Mammary epithelial cell (primary cell): ENCODE results near the gene LRRC8D.

Source experiments
- EZH2 ChIP-seq: IDR thresholded peaks from 2 replicates; pipeline ENCODE4 v1.6.1; 2012; ENCODE audit warnings: low read length, inconsistent platforms, borderline replicate concordance
- TF ChIP-seq, protein P1 (sequence below), 2 donors: IDR thresholded peaks in 1 of 2; conservative IDR thresholded peaks in 1 of 2; 2 replicates each; pipeline ENCODE4 v1.5.1; 2011 to 2012; ENCODE audit warnings: inconsistent platforms in 2 of 2, low read length in 2 of 2, mild to moderate bottlenecking in 2 of 2, control low read depth in 1 of 2, low read depth in 1 of 2; ENCODE audit not compliant: insufficient read depth in 1 of 2; ENCODE audit errors: extremely low read depth in 1 of 2

DNA sequence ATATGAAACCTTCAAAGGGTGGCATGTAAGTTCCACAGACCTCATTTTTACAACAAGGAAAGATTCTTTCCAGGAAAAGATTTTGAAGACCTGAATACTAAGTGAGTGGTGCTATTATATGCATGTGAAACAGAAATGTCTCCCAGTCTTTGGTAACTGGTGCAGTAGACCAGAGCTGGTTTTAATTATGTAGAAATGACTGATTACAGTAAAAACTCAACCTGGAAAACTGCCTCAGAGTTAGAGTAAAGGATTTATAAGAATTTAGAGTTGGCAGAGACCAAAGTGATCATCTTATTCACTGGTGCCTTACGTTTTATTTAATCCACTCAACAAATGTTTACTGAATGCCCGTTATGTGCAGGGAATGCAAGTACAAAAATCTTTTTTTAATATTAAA lies 30.2 kb upstream of the LRRC8D start:
- TF ChIP-seq, protein P1, sequence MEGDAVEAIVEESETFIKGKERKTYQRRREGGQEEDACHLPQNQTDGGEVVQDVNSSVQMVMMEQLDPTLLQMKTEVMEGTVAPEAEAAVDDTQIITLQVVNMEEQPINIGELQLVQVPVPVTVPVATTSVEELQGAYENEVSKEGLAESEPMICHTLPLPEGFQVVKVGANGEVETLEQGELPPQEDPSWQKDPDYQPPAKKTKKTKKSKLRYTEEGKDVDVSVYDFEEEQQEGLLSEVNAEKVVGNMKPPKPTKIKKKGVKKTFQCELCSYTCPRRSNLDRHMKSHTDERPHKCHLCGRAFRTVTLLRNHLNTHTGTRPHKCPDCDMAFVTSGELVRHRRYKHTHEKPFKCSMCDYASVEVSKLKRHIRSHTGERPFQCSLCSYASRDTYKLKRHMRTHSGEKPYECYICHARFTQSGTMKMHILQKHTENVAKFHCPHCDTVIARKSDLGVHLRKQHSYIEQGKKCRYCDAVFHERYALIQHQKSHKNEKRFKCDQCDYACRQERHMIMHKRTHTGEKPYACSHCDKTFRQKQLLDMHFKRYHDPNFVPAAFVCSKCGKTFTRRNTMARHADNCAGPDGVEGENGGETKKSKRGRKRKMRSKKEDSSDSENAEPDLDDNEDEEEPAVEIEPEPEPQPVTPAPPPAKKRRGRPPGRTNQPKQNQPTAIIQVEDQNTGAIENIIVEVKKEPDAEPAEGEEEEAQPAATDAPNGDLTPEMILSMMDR (conservative IDR thresholded peaks at IDR 0.05 in 1 of 2, IDR thresholded peaks at IDR 0.05 in 1 of 2; ENCODE audit: extremely low read depth in 1 of 2, insufficient read depth in 1 of 2, low read depth in 1 of 2, low read length in 2 of 2), result no peak
- TF ChIP-seq EZH2, result no peak
